ENCODE results near the gene GPR157. TPM values are rescaled to one million over a fixed set of nuclear protein-coding genes. Genes with fewer than 3 reads are reported as not detected.
A peak's percentile ranks its signal among the peaks of the same experiment; 100 is the strongest.

GPR157 gene
- total RNA-seq, 6 experiments from 2014 or later = 5.6 to 12.5 (median 7.0) TPM

GRCh38 chr1:9150582-9151327 lies 21.9 kb upstream of the GPR157 start:
- ATAC-seq (no peak), DNase-seq (no peak)
- no peaks in the 10 kb centered on the region for H3K9me3 ChIP-seq
- intact Hi-C loops (cut with DNase I) = no loop called here
- no peak overlapping the region for H3K27ac ChIP-seq
- peaks cover 0 to 6% (median 0%) of the 10 kb centered on the region in 4 donors for H3K4me1 ChIP-seq
- no peak overlapping the region for H3K4me3 ChIP-seq
- 84% methylated on average over 5 of the region's 16 CpGs for WGBS (ENCODE audit: insufficient coverage, low coverage, low lambda C conversion rate, missing lambda C conversion rate)
- TF ChIP-seq POLR2A (IDR thresholded peaks at IDR 0.05) = no peak
- TF ChIP-seq CTCF (IDR thresholded peaks at IDR 0.05) = no peak
- no peaks in the 10 kb centered on the region for H3K36me3 ChIP-seq
- H3K27me3 ChIP-seq = no peaks in the 10 kb centered on the region

GRCh38 chr1:9149837-9150581 lies 21.1 kb upstream of the GPR157 start:
- Histone ChIP-seq H3K4me3 (no peak overlapping the region), H3K9me3 (no peaks in the 10 kb centered on the region), H3K36me3 (no peaks in the 10 kb centered on the region), H3K27ac (no peak overlapping the region), H3K4me1 (peaks cover 0 to 6% (median 0%) of the 10 kb centered on the region in 4 donors), H3K27me3 (no peaks in the 10 kb centered on the region)
- TF ChIP-seq POLR2A (IDR thresholded peaks at IDR 0.05) (no peak), CTCF (IDR thresholded peaks at IDR 0.05) (no peak)
- 81% methylated on average over 8 of the region's 17 CpGs for WGBS (ENCODE audit: insufficient coverage, low coverage, low lambda C conversion rate, missing lambda C conversion rate)
- ATAC-seq (no peak), DNase-seq (no peak)
- intact Hi-C loops (cut with DNase I) = no loop called here

- DNase-seq = no peak
- Histone ChIP-seq H3K9me3 (no peaks in the 10 kb centered on the region), H3K27me3 (no peaks in the 10 kb centered on the region), H3K36me3 (no peaks in the 10 kb centered on the region), H3K27ac (no peak overlapping the region), H3K4me1 (peaks cover 0 to 6% (median 0%) of the 10 kb centered on the region in 4 donors), H3K4me3 (no peak overlapping the region)
- WGBS (ENCODE audit: insufficient coverage, low coverage, low lambda C conversion rate, missing lambda C conversion rate) = 89% methylated on average over 2 of the region's 3 CpGs
- intact Hi-C loops (cut with DNase I) = no loop called here
- ATAC-seq = no peak
- TF ChIP-seq POLR2A (IDR thresholded peaks at IDR 0.05) = no peak
- no peak for TF ChIP-seq CTCF (IDR thresholded peaks at IDR 0.05)
Measured at GRCh38 chr1:9149151-9149550, 20.2 kb upstream of the GPR157 start.

GRCh38 chr1:9146156-9146555 lies 17.3 kb upstream of the GPR157 start:
- H3K27ac ChIP-seq = no peak overlapping the region
- H3K4me3 ChIP-seq = no peak overlapping the region
- DNase-seq (peak in 1 of 3 donors; percentile 29), ATAC-seq (no peak)
- no peaks in the 10 kb centered on the region for H3K9me3 ChIP-seq
- TF ChIP-seq CTCF (IDR thresholded peaks at IDR 0.05) (no peak), POLR2A (IDR thresholded peaks at IDR 0.05) (no peak)
- no peaks in the 10 kb centered on the region for H3K4me1 ChIP-seq
- intact Hi-C loops (cut with DNase I) = no loop called here
- no peaks in the 10 kb centered on the region for H3K36me3 ChIP-seq
- no peaks in the 10 kb centered on the region for H3K27me3 ChIP-seq
- 60% methylated on average over 7 of the region's 8 CpGs for WGBS (ENCODE audit: insufficient coverage, low coverage, low lambda C conversion rate, missing lambda C conversion rate)

Measured in right lobe of liver (tissue), 6 donors.